Activated T-cell treated with anti-CD3 and anti-CD28 coated beads, Interleukin-2, amount 50 U/mL, for 48 hours (primary cell): ENCODE data around the gene INS.
A peak's percentile ranks its signal among the peaks of the same experiment; 100 is the strongest.
"Not testable (repeated sequence)": the region's sequence is repeated elsewhere in the genome, so short reads cannot be mapped to it uniquely, and the experiment has no call there.

Experiments
- DNase-seq, 2 experiments: peaks; one replicate each; pipeline ENCODE4 v3.0.0-alpha.2; 2020

INS gene

GRCh38 chr11:2180789-2181370 lies 19.9 kb upstream of the INS start:
- DNase-seq = no peak

GRCh38 chr11:2180347-2180746 lies 19.3 kb upstream of the INS start:
- no peak for DNase-seq

GRCh38 chr11:2179516-2179915 lies 18.5 kb upstream of the INS start:
- DNase-seq = no peak

DNA sequence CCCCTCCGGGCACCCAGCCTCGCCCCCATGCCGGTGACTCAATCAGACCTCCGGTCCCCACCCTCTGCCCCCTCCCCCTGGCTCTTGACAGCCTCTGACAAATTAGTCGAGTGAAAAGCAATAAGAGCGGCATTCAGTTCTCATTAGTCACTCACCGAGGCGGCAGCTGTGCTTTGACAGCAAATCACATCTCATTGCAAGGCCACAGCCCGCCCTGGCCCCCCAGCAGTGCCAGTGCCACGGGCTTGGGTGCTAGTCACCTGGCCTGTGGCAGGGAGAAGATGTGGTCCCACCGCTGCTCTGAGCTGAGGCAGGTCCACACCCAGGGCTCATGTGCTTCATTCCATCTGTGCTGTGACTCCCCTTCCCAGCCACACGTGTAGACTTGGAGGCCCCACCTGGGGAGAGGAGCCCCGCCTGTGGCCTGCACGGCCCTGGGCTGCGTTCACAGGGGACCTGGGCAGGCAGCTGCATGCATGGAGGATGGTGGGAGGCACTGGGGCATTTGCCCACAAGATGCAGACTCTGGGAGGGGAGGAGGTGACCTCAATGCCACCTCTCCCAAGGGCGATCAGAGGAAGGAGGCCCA lies 18.0 kb upstream of the INS start:
- DNase-seq = no peak

GRCh38 chr11:2178055-2178773 lies 17.2 kb upstream of the INS start:
- DNase-seq = not testable (repeated sequence)

DNA sequence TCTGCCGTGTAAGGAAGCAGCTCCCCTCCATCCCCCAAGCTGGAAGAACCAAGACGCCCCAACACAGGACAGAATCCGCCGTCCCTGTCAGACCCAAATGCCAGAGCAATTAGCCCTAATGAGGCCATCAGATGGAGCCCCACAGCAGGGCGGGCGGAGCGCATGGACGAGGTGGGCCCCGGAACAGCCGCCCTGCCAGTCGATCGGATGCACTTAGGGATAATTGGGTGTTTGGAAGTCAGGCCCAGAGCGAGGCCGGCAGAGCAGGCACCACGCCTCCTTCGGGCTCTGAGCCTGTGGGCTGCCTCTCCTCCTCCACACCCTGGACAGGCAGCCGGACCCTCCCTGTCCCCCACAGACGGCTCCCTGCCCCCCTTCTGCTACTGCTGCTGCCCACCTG lies 16.1 kb upstream of the INS start:
- DNase-seq = no peak

DNA sequence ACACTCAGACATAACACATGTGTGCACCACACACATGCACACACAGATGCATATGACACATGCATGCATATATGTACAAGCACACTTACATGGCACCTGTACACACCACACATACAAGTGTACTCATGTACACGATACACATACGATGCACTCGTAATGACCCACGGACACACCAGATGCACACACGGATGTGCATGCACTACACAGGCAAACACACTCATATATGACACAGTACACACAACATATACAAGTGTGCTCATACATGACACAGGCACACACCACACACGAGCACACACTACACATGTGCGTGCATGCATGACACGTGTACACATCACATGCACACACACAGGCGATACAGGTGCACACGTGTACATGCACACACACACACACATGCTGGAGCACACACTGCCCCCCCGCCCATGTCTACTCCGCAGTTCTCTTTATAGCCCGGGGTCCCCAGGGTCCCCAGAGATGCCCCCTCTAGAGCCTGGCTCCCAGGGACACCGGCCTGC lies 15.4 kb upstream of the INS start:
- no peak for DNase-seq

GRCh38 chr11:2175659-2176058 lies 14.7 kb upstream of the INS start:
- no peak for DNase-seq

DNA sequence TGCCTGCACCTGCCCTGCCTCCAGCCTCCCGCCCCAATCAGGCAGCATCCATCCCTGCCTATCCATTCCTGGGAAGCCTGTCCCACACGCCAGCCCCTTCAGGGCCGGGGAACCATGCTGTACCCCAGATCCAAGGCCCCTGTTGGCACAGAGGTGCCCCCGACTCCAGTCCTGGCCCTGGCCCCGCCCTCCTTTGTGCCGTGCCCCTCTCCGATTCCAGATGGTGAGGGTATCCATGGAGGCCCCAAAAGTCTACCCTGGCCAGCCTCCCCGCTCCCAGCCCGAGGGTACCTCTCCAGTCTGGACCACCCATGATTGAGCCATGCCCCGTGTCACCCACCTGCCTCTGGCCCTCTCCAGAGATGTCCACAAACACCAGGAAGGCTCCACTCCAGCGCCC lies 13.4 kb upstream of the INS start:
- no peak for DNase-seq

GRCh38 chr11:2173761-2174160 lies 12.8 kb upstream of the INS start:
- no peak for DNase-seq

GRCh38 chr11:2173150-2173693 lies 12.2 kb upstream of the INS start:
- no peak for DNase-seq

- no peak for DNase-seq
These were observed 11.7 kb upstream of the INS start for GRCh38 chr11:2172676-2173075.

GRCh38 chr11:2171591-2172003 lies 10.6 kb upstream of the INS start, which contains the start of gene TH:
Gene TH, minus strand, starts transcription at chr11:2171815. Its CDS starts 29 bp downstream, at chr11:2171786.
- DNase-seq = no peak

GRCh38 chr11:2169626-2170570 lies 8.9 kb upstream of the INS start:
- DNase-seq = no peak

- DNase-seq = no peak
These were observed 8.0 kb upstream of the INS start for GRCh38 chr11:2169005-2169378.

GRCh38 chr11:2168286-2169004 lies 7.4 kb upstream of the INS start:
- no peak for DNase-seq

DNA sequence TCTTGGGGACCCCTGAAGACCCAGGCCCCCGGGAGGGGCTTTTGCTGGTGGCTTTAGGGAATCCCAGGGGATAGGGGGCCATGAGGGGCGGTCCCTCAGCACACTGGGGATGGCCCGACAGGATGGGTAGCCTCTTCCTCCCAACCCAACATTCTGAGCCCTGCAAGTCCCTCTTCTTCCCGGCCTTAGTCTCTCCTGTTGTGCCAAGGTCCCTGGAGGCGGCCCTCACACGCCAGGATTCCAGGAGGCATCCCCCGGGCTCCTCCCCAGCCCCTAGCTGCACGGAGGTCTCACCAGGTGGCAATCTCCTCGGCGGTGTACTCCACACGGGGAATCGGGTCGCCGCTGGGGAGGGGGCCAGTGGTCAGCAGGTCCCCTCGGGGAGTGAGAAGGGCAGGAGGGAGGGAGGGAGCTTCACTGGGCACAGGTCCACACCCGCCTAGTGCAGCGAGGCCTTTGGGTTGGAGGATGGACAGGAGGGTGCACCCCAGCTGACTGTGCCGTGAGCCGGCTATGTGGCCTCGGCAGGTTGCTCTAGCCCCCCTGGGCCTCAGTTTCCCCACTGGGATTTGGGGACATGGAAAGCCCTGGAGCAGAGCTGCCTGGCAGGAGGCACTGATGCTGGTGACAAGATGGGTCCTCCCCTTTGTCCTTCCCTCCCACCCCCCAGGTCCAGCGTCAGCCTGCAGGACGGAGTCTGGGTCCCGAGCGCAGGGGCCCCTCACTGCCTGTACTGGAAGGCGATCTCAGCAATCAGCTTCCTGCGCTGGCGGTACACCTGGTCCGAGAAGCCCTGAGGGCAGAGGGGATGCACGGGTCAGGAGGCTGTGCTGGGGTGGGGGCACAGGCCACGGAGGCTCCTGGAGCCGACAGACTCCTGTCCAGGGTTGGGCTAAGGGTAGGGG lies 6.4 kb upstream of the INS start:
- no peak for DNase-seq

DNA sequence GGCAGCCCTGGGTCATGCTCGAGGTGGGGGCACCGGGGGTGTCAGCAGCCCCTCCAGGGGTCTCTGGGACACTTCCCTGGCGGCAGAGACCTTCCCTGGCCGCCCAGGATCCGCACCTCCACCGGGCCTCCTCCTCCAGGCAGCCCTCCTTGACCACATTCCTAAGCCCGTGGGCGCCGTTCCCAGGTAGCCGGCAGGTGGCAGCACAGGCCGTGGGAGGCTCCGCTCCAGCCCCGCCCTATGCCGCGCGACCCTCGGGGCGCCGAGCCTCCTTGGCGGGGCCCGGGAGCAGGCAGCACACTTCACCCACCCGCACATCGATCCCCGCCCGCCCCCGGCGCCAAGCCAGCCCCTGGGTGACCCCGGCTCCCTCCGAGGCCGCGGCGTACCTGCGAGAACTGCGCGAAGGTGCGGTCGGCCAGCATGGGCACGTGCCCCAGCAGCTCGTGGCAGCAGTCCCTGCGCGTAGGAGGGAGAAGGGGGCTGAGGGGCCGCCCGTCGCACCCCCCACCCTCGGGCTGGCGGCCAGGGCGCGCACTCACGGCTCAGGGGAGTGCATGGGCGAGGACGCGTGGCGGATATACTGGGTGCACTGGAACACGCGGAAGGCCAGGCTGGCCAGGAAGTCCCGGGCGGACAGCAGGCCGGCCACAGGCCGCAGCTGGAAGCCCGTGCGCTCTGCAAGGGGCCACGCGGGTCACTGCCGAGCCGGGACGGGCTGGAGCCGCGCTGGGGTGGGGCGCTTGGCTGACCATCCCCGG lies 5.3 kb upstream of the INS start:
- peak; percentile 60 to 66 for DNase-seq

DNA sequence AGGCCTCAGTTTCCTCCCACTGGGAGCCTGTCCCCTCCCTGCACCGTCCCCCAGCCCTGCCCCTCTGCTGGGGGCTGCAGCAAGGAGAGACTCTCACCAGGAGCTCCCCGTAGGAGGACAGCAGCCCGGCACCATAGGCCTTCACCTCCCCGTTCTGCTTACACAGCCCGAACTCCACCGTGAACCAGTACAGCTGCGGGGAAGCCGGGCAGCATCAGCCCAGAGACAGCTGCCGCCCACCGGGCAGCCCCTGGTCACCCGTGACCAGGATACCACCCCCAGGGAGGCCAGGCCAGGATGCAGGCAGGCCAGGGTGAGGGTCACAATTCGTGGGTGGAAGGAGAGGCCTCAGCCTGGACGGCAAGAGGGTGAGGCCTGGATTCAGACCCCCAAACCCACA lies 4.6 kb upstream of the INS start:
- DNase-seq = no peak

DNA sequence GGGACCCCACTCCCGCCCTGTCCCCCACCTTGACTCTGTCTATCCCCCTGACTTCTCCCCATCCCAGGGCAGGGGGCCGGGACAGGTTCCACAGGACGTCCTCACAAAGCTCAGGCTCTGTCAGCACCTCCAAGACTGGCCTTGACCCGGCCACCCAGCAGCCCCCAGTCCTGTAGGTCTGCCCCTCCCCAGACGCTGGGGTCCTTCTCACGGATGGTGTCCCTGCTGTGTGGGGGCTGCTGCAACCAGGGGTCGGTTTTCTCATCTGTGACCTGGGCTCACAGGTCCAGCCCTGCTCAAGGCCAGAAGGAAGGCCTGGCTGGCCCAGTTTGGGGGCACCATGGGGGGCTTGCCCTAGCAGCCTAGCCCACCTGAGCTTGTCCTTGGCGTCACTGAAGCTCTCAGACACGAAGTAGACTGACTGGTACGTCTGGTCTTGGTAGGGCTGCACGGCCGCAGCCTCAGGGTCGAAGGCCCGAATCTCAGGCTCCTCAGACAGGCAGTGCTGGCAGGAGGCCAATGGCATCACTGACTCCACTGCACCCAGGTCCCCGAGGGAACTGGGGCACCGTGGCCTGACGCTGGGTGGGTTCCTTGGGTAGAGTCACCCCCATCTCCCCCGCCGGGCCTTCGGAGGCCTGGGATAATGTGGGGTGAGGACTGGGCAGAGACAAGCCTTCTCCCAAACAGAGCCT lies 4.0 kb upstream of the INS start:
- no peak for DNase-seq
